GM18505 (cell line): ENCODE data around the gene EIF4A3.

Experiments used
- ATAC-seq: cut with Tn5 transposase; IDR thresholded peaks from one replicate; pipeline ENCODE4 v1.9.1; 2021; ENCODE audit not compliant: unreplicated experiment
- POLR2A ChIP-seq: IDR thresholded peaks from 4 replicates; pipeline ENCODE4 v1.6.1; 2011; ENCODE audit warnings: borderline replicate concordance; ENCODE audit not compliant: insufficient read depth, insufficient read length; ENCODE audit errors: extremely low read depth

The EIF4A3 gene

DNA sequence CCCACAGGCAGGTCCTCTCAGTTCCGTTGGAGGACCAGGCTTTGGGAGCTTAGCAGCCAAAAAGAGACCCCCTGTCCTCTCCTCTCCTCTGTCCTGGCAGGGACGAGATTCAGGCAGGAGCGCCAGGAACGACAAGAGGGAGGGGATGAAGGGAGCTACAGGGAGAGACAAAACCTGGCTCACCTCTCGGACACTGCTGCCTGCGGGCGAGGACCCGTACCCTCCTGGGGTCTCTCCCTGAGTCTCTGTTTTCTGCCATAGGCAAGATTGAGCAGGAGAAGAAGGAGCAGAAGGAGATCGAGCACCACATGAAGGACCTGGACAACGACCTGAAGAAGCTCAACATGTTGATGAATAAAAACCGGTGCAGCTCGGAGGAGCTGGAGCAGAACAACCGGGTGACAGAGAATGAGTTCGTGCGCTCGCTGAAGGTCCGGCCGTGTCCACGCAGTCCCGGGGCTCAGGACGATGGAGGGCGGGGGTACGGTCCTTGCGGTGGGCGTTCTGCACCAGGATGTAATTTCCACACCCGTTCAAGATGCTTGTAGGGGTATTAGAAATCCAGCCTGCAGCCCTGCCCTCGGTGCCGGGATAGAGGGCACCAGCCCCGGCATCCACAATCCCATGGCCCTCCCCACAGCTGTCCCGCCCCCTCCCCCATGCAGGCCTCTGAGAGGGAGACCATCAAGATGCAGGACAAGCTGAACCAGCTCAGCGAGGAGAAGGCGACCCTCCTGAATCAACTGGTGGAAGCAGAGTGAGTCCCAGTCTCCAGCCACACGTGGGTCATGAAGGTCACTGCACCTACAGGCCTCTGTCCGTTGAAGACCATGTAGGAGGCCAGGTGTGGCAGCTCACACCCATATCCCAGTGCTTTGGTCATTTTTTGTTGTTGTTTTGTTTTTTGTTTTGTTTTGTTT, 59.3 kb downstream of the EIF4A3 start:
- TF ChIP-seq POLR2A = no peak
- ATAC-seq = no peak

DNA sequence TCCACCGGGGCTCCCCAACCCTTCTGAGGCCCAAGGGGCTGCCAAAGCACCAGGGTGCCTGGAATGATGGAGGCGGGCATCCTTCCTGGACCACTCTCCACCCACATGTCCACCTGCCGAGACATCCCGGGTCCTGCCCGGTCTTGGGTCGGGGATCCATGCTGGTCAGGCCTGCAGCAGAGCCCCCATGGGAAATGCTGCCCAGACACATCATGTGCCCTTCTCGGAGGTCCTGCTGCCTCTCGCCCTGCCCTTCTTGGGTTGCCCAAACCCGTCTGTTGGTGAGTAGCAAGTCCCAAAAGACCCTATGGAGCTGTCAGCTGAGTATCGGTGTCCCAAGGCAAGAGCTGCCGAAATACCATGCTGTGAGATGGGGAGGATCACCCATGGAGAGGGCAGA, 60.3 kb downstream of the EIF4A3 start:
- TF ChIP-seq POLR2A = no peak
- ATAC-seq = no peak

DNA sequence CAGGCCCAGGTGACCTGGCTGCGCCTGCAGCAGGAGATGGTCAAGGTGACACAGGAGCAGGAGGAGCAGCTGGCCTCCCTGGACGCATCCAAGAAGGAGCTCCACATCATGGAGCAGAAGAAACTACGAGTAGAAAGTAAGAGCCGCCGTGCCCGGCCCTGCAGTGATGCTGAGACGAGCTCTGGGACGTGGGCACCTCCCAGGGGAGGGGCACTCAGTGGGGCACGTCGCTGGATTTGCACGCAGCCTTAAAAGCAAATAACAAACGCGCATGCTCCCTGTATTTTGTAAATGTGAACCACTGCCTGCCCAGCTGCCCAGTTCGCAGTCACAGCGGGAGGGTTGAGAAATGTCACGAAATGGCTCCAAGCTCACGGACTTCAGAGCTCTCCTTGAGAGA, 60.8 kb downstream of the EIF4A3 start:
- ATAC-seq = no peak
- TF ChIP-seq POLR2A = no peak

DNA sequence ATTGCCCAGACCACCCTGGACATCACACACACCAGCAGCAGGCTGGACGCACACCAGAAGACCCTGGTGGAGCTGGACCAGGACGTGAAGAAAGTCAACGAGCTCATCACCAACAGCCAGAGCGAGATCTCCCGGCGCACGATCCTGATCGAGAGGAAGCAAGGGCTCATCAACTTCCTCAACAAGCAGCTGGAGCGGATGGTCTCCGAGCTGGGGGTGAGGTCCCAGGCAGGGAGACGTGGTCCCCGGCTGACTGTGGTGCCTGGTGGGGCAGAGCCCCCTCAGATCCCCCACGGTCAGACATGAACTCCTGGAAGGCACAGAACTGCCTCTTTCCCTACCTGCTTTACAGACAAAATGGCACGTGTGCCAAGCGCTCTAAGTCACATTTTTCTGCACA, 62.2 kb downstream of the EIF4A3 start:
- no peak for ATAC-seq
- TF ChIP-seq POLR2A = no peak
